Natural killer cell (primary cell): ENCODE results near the gene C9orf78. TPM values are rescaled to one million over a fixed set of nuclear protein-coding genes. Genes with fewer than 3 reads are reported as not detected.

Source experiments
- ATAC-seq, 3 donors: fragments of 150-1000 bp in 2 of 3; fragments of 200-7000 bp in 1 of 3; cut with Tn5 transposase; 1 replicate in 1 of 3; 2 replicates in 2 of 3; pipeline ENCODE4 v1.10.0; 2021; ENCODE audit warnings: mild to moderate bottlenecking in 2 of 3, moderate library complexity in 2 of 3
- DNase-seq, 2 donors: peaks; one replicate each; pipeline versions ENCODE4 v3.0.0 to v3.0.0-alpha.2; 2013 to 2021; ENCODE audit warnings: mixed read lengths in 1 of 2
- H3K27ac ChIP-seq: one replicate; pipeline ENCODE4 v1.5.1; 2013; ENCODE audit warnings: mild to moderate bottlenecking, low read length
- H3K27me3 ChIP-seq: one replicate; pipeline ENCODE4 v1.6.1; 2013; ENCODE audit warnings: low read length; ENCODE audit not compliant: control insufficient read depth, insufficient read depth
- H3K36me3 ChIP-seq: one replicate; pipeline ENCODE4 v1.6.1; 2013; ENCODE audit warnings: low read length; ENCODE audit not compliant: control insufficient read depth, insufficient read depth
- H3K4me1 ChIP-seq: one replicate; pipeline ENCODE4 v1.6.1; 2013; ENCODE audit warnings: low read length; ENCODE audit not compliant: control insufficient read depth, insufficient read depth
- H3K4me3 ChIP-seq: one replicate; pipeline ENCODE4 v1.5.1; 2013; ENCODE audit warnings: low read length
- H3K9me3 ChIP-seq: one replicate; pipeline ENCODE4 v1.6.1; 2013; ENCODE audit warnings: low read length; ENCODE audit not compliant: control insufficient read depth, insufficient read depth
- H3K27ac Mint-ChIP-seq, 2 donors: one replicate each; pipeline ENCODE4 v1.8.0; 2022; ENCODE audit warnings: mild to moderate bottlenecking in 2 of 2, mixed read lengths in 2 of 2, moderate library complexity in 1 of 2
- H3K27me3 Mint-ChIP-seq, 2 donors: one replicate each; pipeline ENCODE4 v1.8.0; 2022; ENCODE audit warnings: low read depth in 2 of 2, mixed read lengths in 2 of 2
- H3K36me3 Mint-ChIP-seq: one replicate; pipeline ENCODE4 v1.8.0; 2022; ENCODE audit warnings: mixed read lengths
- H3K4me1 Mint-ChIP-seq, 2 donors: one replicate each; pipeline ENCODE4 v1.8.0; 2022; ENCODE audit warnings: mixed read lengths in 2 of 2
- H3K4me3 Mint-ChIP-seq: one replicate; pipeline ENCODE4 v1.8.0; 2022; ENCODE audit warnings: mild to moderate bottlenecking, moderate library complexity, mixed read lengths
- H3K9me3 Mint-ChIP-seq, 2 donors: one replicate each; pipeline ENCODE4 v1.8.0; 2022; ENCODE audit warnings: mixed read lengths in 2 of 2
- WGBS: methylation state at CpG from one replicate; pipeline ENCODE4 v1.1.7; 2013; ENCODE audit warnings: missing lambda C conversion rate; ENCODE audit not compliant: insufficient coverage; 5-methylcytosine and 5-hydroxymethylcytosine counted together
- intact Hi-C: fragments of 100-400 bp; cut with micrococcal nuclease; formaldehyde crosslinking; loops from one replicate; pipeline ENCODE4 v1.14.2; 2022
- total RNA-seq, 4 donors: library from RNA; stranded (reverse); fragments of 120-200 nt in 1 of 4; gene quantifications; one replicate each; pipeline versions ENCODE4 v1.2.3 to v1.2.4, GENCODE V29; 2013 to 2022
- TF ChIP-seq, protein P1 (sequence below): fragments of 200-600 bp; IDR thresholded peaks from one replicate; pipeline ENCODE4 v1.8.0; 2022; ENCODE audit warnings: antibody characterized with exemption

The C9orf78 gene
- total RNA-seq, 3 donors from 2014 or later (not counting 1 experiment from before 2014, with no cell fraction given): 93.7 to 97.9 (median 97.6) TPM

DNA sequence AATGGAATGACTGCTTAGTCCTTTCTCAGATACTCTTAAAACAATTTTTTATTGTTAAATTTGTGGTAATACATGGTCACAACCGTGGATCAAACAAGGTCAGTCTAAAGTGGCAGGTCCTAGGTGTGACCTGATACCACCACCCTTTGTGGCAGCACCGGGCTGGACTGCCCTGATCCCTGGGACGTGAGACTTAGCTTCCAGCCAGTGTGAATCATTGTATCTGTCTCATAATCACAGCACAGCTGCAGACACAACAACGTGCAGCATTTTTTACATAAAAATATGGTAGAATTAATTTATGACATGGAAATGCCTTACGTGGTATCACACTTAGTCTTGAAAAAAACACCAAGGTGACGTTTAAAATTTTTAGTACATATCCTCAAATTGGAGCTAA, 24.3 kb downstream of the C9orf78 start:
- intact Hi-C loops: no loop called here
- no peaks in the 10 kb centered on the region for H3K27me3 Mint-ChIP-seq
- ATAC-seq (no peak), DNase-seq (no peak)
- H3K36me3 Mint-ChIP-seq: no peaks in the 10 kb centered on the region
- Histone ChIP-seq H3K27me3 (no peaks in the 10 kb centered on the region), H3K9me3 (no peaks in the 10 kb centered on the region), H3K36me3 (peaks cover 60% of the 10 kb centered on the region), H3K4me3 (no peak overlapping the region), H3K27ac (no peak overlapping the region), H3K4me1 (no peaks in the 10 kb centered on the region)
- TF ChIP-seq, protein P1, sequence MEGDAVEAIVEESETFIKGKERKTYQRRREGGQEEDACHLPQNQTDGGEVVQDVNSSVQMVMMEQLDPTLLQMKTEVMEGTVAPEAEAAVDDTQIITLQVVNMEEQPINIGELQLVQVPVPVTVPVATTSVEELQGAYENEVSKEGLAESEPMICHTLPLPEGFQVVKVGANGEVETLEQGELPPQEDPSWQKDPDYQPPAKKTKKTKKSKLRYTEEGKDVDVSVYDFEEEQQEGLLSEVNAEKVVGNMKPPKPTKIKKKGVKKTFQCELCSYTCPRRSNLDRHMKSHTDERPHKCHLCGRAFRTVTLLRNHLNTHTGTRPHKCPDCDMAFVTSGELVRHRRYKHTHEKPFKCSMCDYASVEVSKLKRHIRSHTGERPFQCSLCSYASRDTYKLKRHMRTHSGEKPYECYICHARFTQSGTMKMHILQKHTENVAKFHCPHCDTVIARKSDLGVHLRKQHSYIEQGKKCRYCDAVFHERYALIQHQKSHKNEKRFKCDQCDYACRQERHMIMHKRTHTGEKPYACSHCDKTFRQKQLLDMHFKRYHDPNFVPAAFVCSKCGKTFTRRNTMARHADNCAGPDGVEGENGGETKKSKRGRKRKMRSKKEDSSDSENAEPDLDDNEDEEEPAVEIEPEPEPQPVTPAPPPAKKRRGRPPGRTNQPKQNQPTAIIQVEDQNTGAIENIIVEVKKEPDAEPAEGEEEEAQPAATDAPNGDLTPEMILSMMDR: no peak
- no peak overlapping the region for H3K4me3 Mint-ChIP-seq
- H3K27ac Mint-ChIP-seq: peak overlapping the region in 1 of 2 donors; percentile 46
- H3K4me1 Mint-ChIP-seq: peaks cover 7 to 16% of the 10 kb centered on the region in 2 donors
- 82% methylated on average over 5 of the region's 6 CpGs for WGBS
- H3K9me3 Mint-ChIP-seq: no peaks in the 10 kb centered on the region

DNA sequence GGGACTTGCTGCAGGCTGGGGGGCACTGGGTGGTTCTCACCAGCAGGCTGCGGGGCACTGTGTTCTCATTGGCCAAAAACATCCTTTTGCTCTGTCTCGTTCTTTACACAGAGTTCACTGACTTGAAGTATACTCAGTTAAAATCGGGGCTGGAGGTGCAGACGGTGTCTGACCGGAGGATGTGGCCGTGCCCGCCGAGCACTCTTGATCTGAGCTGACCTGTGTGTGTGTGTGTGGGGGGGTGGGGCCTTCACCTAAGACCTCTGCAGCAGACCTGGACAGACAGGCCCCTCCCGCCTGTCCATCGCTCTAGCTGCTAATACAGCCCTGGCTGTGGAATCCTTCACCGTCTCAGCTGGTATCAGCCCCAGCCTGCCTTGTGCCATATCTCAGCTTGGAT, 25.0 kb downstream of the C9orf78 start:
- H3K36me3 Mint-ChIP-seq: no peaks in the 10 kb centered on the region
- TF ChIP-seq, protein P1: no peak
- WGBS: 91% methylated on average over 11 of the region's 11 CpGs
- no peak overlapping the region for H3K4me3 ChIP-seq
- no peaks in the 10 kb centered on the region for H3K9me3 Mint-ChIP-seq
- H3K9me3 ChIP-seq: no peaks in the 10 kb centered on the region
- H3K4me3 Mint-ChIP-seq: no peak overlapping the region
- H3K27ac ChIP-seq: no peak overlapping the region
- ATAC-seq (no peak), DNase-seq (no peak)
- H3K4me1 ChIP-seq: peaks cover 2% of the 10 kb centered on the region
- no peaks in the 10 kb centered on the region for H3K27me3 Mint-ChIP-seq
- H3K4me1 Mint-ChIP-seq: peaks cover 11 to 16% of the 10 kb centered on the region in 2 donors
- intact Hi-C loops: no loop called here
- H3K36me3 ChIP-seq: peaks cover 59% of the 10 kb centered on the region
- no peaks in the 10 kb centered on the region for H3K27me3 ChIP-seq
- H3K27ac Mint-ChIP-seq: peak overlapping the region in 1 of 2 donors; percentile 46

DNA sequence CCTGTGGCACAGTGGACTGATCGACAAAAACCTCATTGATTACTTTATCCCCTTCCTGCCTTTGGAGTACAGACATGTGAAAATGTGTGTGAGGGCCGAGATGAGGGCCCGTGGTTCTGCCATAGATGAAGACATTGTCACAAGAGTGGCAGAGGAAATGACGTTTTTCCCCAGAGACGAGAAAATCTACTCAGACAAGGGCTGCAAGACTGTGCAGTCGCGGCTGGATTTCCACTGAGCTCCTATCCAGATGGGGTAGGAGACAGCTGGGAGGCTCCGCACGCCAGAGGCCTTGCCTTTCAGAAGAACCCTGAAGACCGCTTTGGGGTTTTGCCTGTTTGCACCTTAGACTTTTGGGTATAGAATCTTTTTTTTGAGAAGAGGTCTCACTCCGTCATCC, 25.7 kb downstream of the C9orf78 start:
- no peak overlapping the region for H3K4me3 ChIP-seq
- peaks cover 3% of the 10 kb centered on the region for H3K4me1 ChIP-seq
- intact Hi-C loops: no loop called here
- Mint-ChIP-seq H3K27me3 (no peaks in the 10 kb centered on the region), H3K27ac (peak overlapping the region in 1 of 2 donors; percentile 33), H3K9me3 (no peaks in the 10 kb centered on the region), H3K4me3 (no peak overlapping the region), H3K36me3 (no peaks in the 10 kb centered on the region), H3K4me1 (peaks cover 12 to 19% of the 10 kb centered on the region in 2 donors)
- no peak overlapping the region for H3K27ac ChIP-seq
- peaks cover 52% of the 10 kb centered on the region for H3K36me3 ChIP-seq
- TF ChIP-seq, protein P1: no peak
- ATAC-seq: no peak
- no peak for DNase-seq
- H3K9me3 ChIP-seq: no peaks in the 10 kb centered on the region
- WGBS: 85% methylated on average over 11 of the region's 11 CpGs
- no peaks in the 10 kb centered on the region for H3K27me3 ChIP-seq

DNA sequence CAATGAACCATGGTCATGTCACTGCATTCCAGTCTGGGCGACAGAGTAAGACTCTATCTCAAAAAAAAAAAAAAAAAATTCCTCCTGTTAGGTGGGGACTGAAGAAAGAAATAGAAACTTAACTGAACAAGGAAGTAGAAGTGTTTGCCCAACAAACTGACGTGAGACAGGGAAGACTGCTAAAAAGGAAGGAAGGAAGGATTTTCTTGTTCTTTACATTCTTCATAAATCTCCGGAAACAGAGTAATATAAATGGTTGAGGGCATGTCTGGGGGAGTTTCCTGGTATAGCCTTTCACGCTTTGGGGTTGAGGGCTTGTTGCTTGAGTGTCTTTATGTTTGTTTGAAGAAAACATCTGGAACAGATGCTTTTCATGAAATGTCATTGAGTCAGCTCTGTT, 29.0 kb downstream of the C9orf78 start:
- Mint-ChIP-seq H3K4me3 (peak overlapping the region; percentile 38), H3K9me3 (no peaks in the 10 kb centered on the region), H3K36me3 (no peaks in the 10 kb centered on the region), H3K27ac (peak overlapping the region in 1 of 2 donors; percentile 68), H3K27me3 (no peaks in the 10 kb centered on the region), H3K4me1 (peaks cover 19 to 31% of the 10 kb centered on the region in 2 donors)
- H3K27me3 ChIP-seq: no peaks in the 10 kb centered on the region
- H3K27ac ChIP-seq: no peak overlapping the region
- TF ChIP-seq, protein P1: no peak
- DNase-seq (no peak), ATAC-seq (no peak)
- H3K9me3 ChIP-seq: no peaks in the 10 kb centered on the region
- H3K36me3 ChIP-seq: peaks cover 32% of the 10 kb centered on the region
- no peak overlapping the region for H3K4me3 ChIP-seq
- WGBS: 84% methylated on average over 3 of the region's 4 CpGs
- H3K4me1 ChIP-seq: peaks cover 13% of the 10 kb centered on the region
- intact Hi-C loops: no loop called here
